Fibroblast of lung (primary cell): ENCODE results near the gene ANXA6.

Source experiments
- EZH2 ChIP-seq: IDR thresholded peaks from 2 replicates; pipeline ENCODE4 v1.5.1; 2012; ENCODE audit warnings: low read length, control low read depth, mild to moderate bottlenecking; ENCODE audit errors: missing control alignments
- TF ChIP-seq, protein P1 (sequence below), 2 donors: IDR thresholded peaks in 1 of 2; conservative IDR thresholded peaks in 1 of 2; 1 replicate in 1 of 2; 2 replicates in 1 of 2; pipeline ENCODE4 v1.5.1; 2011 to 2012; ENCODE audit warnings: low read length in 2 of 2, control low read depth in 1 of 2, inconsistent platforms in 1 of 2, low read depth in 1 of 2, mild to moderate bottlenecking in 1 of 2

DNA sequence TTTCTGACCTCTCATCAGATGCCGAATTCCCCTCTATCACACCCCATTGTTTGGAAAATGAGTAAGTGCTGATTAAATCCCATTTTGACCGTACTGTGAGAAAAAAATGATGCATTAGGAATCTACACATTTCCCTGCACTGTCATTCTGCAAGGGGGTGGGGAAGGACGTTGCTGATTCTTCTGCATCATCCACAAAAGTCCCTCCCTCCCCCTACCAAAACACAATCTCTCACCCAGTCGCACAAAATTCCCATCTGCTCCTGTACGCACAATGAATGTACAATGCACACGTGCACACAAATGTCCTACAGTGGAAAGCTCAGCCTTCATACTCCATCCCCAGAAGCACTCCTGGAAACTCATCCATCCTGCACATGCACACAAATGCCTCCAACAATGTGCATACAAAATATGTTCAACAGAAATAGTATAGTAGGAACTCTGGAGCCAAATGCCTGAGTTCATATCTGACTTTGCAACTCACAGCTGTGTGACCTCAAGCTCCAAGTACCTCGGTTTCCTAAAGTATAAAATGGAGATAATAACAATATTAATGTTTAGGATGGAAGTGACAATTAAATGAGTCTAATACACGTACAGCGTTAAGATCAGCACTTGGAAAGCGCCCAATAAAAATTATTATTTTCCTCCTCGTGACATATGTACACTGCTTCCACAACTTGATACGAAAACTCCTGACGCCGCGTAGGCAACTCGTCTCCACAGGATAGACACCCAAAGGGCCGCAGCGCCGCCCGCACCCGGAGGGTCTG lies 77.6 kb downstream of the ANXA6 start:
- TF ChIP-seq, protein P1, sequence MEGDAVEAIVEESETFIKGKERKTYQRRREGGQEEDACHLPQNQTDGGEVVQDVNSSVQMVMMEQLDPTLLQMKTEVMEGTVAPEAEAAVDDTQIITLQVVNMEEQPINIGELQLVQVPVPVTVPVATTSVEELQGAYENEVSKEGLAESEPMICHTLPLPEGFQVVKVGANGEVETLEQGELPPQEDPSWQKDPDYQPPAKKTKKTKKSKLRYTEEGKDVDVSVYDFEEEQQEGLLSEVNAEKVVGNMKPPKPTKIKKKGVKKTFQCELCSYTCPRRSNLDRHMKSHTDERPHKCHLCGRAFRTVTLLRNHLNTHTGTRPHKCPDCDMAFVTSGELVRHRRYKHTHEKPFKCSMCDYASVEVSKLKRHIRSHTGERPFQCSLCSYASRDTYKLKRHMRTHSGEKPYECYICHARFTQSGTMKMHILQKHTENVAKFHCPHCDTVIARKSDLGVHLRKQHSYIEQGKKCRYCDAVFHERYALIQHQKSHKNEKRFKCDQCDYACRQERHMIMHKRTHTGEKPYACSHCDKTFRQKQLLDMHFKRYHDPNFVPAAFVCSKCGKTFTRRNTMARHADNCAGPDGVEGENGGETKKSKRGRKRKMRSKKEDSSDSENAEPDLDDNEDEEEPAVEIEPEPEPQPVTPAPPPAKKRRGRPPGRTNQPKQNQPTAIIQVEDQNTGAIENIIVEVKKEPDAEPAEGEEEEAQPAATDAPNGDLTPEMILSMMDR (conservative IDR thresholded peaks at IDR 0.05 in 1 of 2, IDR thresholded peaks at IDR 0.05 in 1 of 2; ENCODE audit: low read depth in 1 of 2, low read length in 2 of 2), result no peak
- TF ChIP-seq EZH2, result no peak
